AG04450 (cell line): ENCODE measurements around the gene B4GALNT3. TPM values are rescaled to one million over a fixed set of nuclear protein-coding genes. Genes with fewer than 3 reads are reported as not detected.

ENCODE experiments used
- CTCF ChIA-PET: fragments of 300-600, 350-600 bp; formaldehyde crosslinking; extraction: SDS; loops from one replicate; lab custom pipeline; 2022; ENCODE audit warnings: antibody characterized with exemption, inconsistent platforms; lab: Charles Lee
- POLR2A ChIA-PET: fragments of 350-600 bp; formaldehyde crosslinking; extraction: SDS; loops from one replicate; lab custom pipeline; 2021; ENCODE audit warnings: antibody characterized with exemption, inconsistent platforms; lab: Yijun Ruan, JAX
- DNase-seq: peaks from one replicate; pipeline ENCODE4 v3.0.0-alpha.2; 2011; ENCODE audit warnings: low read depth, low spot score
- H3K27ac ChIP-seq: one replicate; pipeline ENCODE4 v1.5.1; 2012; ENCODE audit warnings: low read depth, low read length, control low read depth
- H3K27me3 ChIP-seq: one replicate; pipeline ENCODE4 v1.6.0; 2012; ENCODE audit warnings: low read length; ENCODE audit not compliant: control insufficient read depth, insufficient read depth
- H3K4me3 ChIP-seq: 2 replicates; pipeline ENCODE4 v1.5.1; 2011; ENCODE audit warnings: mild to moderate bottlenecking, low read depth, low read length, control low read depth
- H3K9me3 ChIP-seq: 2 replicates; pipeline ENCODE4 v1.5.1; 2012; ENCODE audit warnings: low read length; ENCODE audit not compliant: control insufficient read depth, insufficient read depth
- polyA plus RNA-seq: library from polyadenylated mRNA; depleted of rRNA; stranded (reverse); fragments of >200 nt; gene quantifications from 2 replicates; pipeline ENCODE4 v1.2.3, GENCODE V29; 2011
- TF ChIP-seq, protein P1 (sequence below): IDR thresholded peaks from 2 replicates; pipeline ENCODE4 v1.5.1; 2011; ENCODE audit warnings: low read depth, low read length, control low read depth, inconsistent platforms

The B4GALNT3 gene
- polyA plus RNA-seq, 1 experiment: not detected

- no peak for DNase-seq
- CTCF ChIA-PET: interaction anchor here (1.6 to 2.0 kb wide), 2 partner anchors 11 to 249 kb away, joined by 4 read pairs; no protein-coding TSS in a partner anchor
- TF ChIP-seq, protein P1, sequence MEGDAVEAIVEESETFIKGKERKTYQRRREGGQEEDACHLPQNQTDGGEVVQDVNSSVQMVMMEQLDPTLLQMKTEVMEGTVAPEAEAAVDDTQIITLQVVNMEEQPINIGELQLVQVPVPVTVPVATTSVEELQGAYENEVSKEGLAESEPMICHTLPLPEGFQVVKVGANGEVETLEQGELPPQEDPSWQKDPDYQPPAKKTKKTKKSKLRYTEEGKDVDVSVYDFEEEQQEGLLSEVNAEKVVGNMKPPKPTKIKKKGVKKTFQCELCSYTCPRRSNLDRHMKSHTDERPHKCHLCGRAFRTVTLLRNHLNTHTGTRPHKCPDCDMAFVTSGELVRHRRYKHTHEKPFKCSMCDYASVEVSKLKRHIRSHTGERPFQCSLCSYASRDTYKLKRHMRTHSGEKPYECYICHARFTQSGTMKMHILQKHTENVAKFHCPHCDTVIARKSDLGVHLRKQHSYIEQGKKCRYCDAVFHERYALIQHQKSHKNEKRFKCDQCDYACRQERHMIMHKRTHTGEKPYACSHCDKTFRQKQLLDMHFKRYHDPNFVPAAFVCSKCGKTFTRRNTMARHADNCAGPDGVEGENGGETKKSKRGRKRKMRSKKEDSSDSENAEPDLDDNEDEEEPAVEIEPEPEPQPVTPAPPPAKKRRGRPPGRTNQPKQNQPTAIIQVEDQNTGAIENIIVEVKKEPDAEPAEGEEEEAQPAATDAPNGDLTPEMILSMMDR: no peak
- POLR2A ChIA-PET: no interaction called here
- no peaks in the 10 kb centered on the region; the same call in 1 of the 2 replicates for H3K9me3 ChIP-seq
- no peak overlapping the region for H3K4me3 ChIP-seq
- H3K27me3 ChIP-seq: peaks cover 31% of the 10 kb centered on the region
- no peak overlapping the region for H3K27ac ChIP-seq
Measured at GRCh38 chr12:565589-566105, 105.9 kb downstream of the B4GALNT3 start.

GRCh38 chr12:568486-568885, 108.7 kb downstream of the B4GALNT3 start:
- ChIA-PET CTCF (interaction anchor here (1.1 to 6.0 kb wide), 4 partner anchors 182 to 330 kb away, joined by 3 to 90 read pairs (median 26); partner anchors contain the start of gene WNK1), POLR2A (no interaction called here)
- H3K27ac ChIP-seq: no peak overlapping the region
- H3K27me3 ChIP-seq: peaks cover 20% of the 10 kb centered on the region
- H3K9me3 ChIP-seq: no peaks in the 10 kb centered on the region; the same call in 1 of the 2 replicates
- DNase-seq: no peak
- H3K4me3 ChIP-seq: no peak overlapping the region
- TF ChIP-seq, protein P1: no peak

GRCh38 chr12:569091-569676, 109.4 kb downstream of the B4GALNT3 start:
- Histone ChIP-seq H3K27ac (no peak overlapping the region), H3K9me3 (no peaks in the 10 kb centered on the region; the same call in 1 of the 2 replicates), H3K4me3 (no peak overlapping the region), H3K27me3 (peaks cover 15% of the 10 kb centered on the region)
- ChIA-PET CTCF (interaction anchor here (0.9 to 6.0 kb wide), 11 partner anchors 10 to 524 kb away, joined by 3 to 90 read pairs (median 7); partner anchors contain the start of genes RAD52 and WNK1), POLR2A (interaction anchor here (0.6 kb wide), 1 partner anchor 183 kb away, joined by 3 read pairs; the partner anchor contains the start of gene WNK1)
- no peak for DNase-seq
- TF ChIP-seq, protein P1: no peak

DNA sequence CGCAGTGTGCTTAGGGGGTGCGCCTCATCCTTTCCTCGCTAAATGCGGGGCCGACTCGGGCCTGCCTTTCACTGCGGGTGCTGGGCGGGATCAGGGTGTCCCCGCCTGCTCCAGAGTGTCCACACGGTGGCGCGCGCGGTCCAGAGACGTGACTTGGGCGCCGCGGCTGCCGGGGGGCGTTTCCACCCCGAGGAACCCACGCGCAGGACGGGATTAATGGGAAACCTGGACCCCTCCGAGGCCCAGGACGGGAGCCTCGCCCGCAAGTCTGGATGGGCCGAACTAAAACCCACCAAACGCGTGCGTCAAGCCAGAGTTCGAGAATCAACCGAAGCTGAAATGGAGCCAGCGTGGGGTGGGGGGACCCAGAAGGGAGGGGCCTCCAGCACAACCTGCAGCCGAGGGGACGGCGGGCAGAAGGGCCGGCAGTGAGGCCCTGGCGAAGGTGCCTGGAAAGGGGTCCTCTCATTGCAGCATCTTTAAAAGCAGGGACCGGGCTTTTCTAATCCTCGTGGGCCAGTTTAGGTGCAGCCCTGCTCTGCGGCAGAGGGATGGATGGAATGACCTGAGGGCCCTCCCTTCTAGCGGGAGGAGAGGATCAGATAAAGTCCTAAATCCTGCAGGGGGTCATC, 110.2 kb downstream of the B4GALNT3 start:
- ChIA-PET CTCF (interaction anchor here (0.9 to 6.0 kb wide), 17 partner anchors 9 to 523 kb away, joined by 3 to 90 read pairs (median 4); partner anchors contain the start of genes RAD52 and WNK1), POLR2A (interaction anchor here (1.3 to 2.3 kb wide), 2 partner anchors 183 to 380 kb away, joined by 6 to 19 read pairs; partner anchors contain the start of genes RAD52 and WNK1)
- TF ChIP-seq, protein P1: peak; percentile 90
- Histone ChIP-seq H3K4me3 (peak overlapping the region; percentile 69), H3K27ac (peak overlapping the region; percentile 69), H3K27me3 (peaks cover 10% of the 10 kb centered on the region), H3K9me3 (no peaks in the 10 kb centered on the region; the same call in 1 of the 2 replicates)
- peak; percentile 48 for DNase-seq
